ENCODE data around the gene RNU6-9.
"Not testable (repeated sequence)": the region's sequence is repeated elsewhere in the genome, so short reads cannot be mapped to it uniquely, and the experiment has no call there.

DNA sequence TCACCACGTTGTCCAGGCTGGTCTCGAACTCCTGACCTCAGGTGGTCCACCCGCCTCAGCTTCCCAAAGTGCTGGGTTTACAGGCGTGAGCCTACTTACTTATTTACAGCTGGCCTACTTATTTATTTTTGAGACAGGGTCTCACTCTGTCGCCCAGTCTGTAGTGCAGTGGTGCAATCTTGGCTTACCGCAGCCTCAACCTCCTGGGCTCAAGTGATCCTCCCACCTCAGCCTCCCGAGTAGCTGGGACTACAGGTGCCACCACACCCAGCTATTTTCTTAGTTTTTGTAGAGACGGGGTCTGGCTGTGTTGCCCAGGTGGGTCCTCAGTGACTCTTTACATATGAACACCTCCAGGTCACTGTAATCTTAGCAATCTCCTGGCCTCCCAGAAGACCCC, 44.1 kb upstream of the RNU6-9 start:
- TF ChIP-seq, protein P1, sequence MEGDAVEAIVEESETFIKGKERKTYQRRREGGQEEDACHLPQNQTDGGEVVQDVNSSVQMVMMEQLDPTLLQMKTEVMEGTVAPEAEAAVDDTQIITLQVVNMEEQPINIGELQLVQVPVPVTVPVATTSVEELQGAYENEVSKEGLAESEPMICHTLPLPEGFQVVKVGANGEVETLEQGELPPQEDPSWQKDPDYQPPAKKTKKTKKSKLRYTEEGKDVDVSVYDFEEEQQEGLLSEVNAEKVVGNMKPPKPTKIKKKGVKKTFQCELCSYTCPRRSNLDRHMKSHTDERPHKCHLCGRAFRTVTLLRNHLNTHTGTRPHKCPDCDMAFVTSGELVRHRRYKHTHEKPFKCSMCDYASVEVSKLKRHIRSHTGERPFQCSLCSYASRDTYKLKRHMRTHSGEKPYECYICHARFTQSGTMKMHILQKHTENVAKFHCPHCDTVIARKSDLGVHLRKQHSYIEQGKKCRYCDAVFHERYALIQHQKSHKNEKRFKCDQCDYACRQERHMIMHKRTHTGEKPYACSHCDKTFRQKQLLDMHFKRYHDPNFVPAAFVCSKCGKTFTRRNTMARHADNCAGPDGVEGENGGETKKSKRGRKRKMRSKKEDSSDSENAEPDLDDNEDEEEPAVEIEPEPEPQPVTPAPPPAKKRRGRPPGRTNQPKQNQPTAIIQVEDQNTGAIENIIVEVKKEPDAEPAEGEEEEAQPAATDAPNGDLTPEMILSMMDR (IDR thresholded peaks at IDR 0.05) = not testable (repeated sequence)
- TF ChIP-seq, protein P2, sequence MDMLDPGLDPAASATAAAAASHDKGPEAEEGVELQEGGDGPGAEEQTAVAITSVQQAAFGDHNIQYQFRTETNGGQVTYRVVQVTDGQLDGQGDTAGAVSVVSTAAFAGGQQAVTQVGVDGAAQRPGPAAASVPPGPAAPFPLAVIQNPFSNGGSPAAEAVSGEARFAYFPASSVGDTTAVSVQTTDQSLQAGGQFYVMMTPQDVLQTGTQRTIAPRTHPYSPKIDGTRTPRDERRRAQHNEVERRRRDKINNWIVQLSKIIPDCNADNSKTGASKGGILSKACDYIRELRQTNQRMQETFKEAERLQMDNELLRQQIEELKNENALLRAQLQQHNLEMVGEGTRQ (CRISPR knock-in tag; IDR thresholded peaks at IDR 0.05) = not testable (repeated sequence)
- peak; percentile 86 for TF ChIP-seq ZNF121 (CRISPR knock-in tag; IDR thresholded peaks at IDR 0.05)
- TF ChIP-seq, protein P3, sequence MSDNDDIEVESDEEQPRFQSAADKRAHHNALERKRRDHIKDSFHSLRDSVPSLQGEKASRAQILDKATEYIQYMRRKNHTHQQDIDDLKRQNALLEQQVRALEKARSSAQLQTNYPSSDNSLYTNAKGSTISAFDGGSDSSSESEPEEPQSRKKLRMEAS (CRISPR knock-in tag; IDR thresholded peaks at IDR 0.05) = not testable (repeated sequence)
- TF ChIP-seq, protein P4, sequence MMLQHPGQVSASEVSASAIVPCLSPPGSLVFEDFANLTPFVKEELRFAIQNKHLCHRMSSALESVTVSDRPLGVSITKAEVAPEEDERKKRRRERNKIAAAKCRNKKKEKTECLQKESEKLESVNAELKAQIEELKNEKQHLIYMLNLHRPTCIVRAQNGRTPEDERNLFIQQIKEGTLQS (CRISPR knock-in tag; conservative IDR thresholded peaks at IDR 0.05) = not testable (repeated sequence)
- TF ChIP-seq ZBTB21 (CRISPR knock-in tag; IDR thresholded peaks at IDR 0.05; ENCODE audit: borderline replicate concordance) = not testable (repeated sequence)

Measured in WTC11 (cell line).